ENCODE measurements around the gene NUF2. TPM values are rescaled to one million over a fixed set of nuclear protein-coding genes. Genes with fewer than 3 reads are reported as not detected.
"Not testable (repeated sequence)": the region's sequence is repeated elsewhere in the genome, so short reads cannot be mapped to it uniquely, and the experiment has no call there.

NUF2 gene
- total RNA-seq, 1 experiment from 2014 or later, result 17.8 TPM

DNA sequence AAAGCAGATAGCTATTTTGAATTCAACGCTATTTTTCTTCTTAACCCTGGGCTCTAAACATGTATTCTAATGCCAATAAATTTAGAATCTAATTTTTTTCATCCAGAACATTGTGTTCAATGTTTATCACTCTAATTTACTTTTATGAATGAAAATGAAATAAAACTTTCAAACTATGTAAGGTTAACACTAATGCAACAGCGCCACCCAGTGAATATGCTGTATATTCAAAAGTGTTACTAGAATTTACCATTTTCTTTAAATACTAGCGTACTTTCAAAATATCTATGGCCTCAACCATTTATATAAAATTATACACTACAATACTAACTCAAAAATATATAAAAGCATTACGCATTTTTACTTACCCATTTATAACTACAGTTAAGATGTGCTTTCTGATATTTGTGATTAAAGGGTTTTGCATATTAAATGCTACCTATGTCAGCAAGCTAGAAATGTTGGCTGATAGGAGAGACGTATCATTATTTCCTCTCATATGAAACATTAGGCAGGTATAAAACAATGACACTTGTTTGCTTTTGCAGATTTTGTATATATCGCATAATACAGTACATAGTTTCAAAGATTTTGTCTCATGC lies 5.9 kb upstream of the NUF2 start:
- peak; percentile 30 for DNase-seq (ENCODE audit: low read depth)
- in situ Hi-C loops (cut with HindIII; ENCODE audit: low pct_unique_long_range_greater_than_20kb, low sequenced_read_pairs), result no loop called here

DNA sequence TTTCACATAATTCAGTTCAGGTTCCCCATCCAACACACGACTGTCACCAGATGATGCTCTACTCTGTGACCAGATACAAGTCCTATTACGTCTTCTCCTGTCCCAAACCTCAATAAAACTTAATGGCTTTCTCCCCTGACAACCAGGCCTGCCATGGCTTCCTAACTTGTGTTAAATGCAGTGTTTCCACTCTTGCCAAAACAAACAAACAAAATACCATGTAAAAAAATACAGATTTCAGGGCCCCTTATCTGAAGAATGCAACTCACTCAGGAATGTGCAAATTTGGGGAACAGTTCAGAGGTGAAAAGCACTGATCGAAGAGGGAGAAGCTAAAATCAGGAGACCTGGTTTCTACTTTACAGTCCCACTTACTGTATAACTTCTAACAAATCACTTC lies 863 bp upstream of the NUF2 start:
- DNase-seq (ENCODE audit: low read depth), result no peak
- in situ Hi-C loops (cut with HindIII; ENCODE audit: low pct_unique_long_range_greater_than_20kb, low sequenced_read_pairs), result no loop called here

DNA sequence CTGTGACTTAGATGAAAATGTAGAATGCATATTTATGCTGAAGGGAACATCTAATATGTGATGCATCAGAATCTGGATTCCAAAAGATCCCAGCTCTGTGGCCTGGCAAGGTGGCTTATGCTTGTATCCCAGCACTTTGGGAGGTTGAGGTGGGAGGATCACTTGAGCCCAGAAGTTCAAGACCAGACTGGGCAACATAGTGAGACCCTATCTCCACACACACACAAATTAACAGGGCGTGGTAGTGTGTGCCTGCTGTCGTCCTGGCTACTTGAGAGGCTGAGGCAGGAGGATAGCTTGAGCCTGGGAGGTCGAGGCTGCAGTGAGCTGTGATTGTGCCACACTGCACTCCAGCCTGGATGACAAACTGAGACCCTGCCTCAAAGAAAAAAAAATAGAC lies 1.6 kb downstream of the NUF2 start:
- in situ Hi-C loops (cut with HindIII; ENCODE audit: low pct_unique_long_range_greater_than_20kb, low sequenced_read_pairs); DNase-seq (ENCODE audit: low read depth): not testable (repeated sequence)

DNA sequence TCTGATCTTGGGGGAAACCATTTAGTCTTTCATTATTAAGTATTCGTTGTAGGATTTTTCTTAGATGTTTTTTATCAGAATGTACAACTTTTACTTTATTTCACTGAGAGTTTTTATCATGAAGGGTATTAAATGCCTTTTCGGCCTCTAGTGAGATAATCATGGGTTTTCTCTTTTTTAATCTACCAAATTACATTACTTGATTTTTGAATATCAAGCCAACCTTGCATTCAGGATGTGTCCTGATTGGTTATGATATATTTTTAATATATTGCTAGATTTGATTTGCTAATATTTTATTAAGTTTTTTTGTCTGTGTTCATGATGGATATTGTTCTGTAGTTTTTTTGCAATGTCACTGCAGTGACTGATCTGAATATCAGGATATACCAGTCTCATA lies 9.4 kb downstream of the NUF2 start:
- in situ Hi-C loops (cut with HindIII; ENCODE audit: low pct_unique_long_range_greater_than_20kb, low sequenced_read_pairs), result no loop called here
- DNase-seq (ENCODE audit: low read depth), result no peak

DNA sequence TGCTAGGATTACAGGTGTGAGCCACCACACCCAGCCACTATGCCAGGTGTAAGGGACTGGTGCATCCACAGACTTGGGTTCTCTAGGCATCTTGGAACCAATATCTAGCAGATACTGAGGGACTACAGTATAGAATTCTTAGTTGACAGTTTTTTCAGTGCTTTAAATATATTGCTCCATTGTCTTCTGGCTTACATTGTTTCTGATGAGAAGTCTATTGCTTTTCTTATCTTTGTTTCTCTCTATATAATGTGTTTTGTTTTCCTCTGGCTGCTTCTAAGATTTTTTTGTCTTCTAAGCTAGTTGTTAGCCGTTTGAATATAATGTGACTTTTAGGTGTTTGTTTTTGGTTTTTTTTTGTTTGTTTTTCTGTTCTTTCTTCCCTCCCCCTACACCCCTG lies 13.5 kb downstream of the NUF2 start:
- DNase-seq (ENCODE audit: low read depth), result no peak
- in situ Hi-C loops (cut with HindIII; ENCODE audit: low pct_unique_long_range_greater_than_20kb, low sequenced_read_pairs), result no loop called here

DNA sequence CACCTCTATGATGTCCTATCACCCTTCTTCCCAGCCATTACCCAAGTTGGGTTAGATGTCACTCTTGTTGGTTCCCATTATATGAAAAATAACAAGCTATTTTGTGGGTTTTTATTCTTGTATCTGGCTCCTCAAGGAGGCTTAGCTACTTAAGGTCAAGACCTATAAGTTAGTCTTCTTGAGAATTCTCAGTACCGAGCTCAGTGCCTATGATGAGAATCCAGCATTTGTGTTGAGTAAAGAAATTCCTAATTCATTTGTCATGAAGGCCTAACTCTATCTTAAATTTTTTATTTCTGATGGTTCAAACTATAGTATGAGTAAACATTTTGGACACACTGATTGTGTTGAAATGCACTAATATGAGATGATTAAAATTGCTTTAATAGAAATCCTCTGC lies 15.9 kb downstream of the NUF2 start:
- in situ Hi-C loops (cut with HindIII; ENCODE audit: low pct_unique_long_range_greater_than_20kb, low sequenced_read_pairs), result no loop called here
- no peak for DNase-seq (ENCODE audit: low read depth)

DNA sequence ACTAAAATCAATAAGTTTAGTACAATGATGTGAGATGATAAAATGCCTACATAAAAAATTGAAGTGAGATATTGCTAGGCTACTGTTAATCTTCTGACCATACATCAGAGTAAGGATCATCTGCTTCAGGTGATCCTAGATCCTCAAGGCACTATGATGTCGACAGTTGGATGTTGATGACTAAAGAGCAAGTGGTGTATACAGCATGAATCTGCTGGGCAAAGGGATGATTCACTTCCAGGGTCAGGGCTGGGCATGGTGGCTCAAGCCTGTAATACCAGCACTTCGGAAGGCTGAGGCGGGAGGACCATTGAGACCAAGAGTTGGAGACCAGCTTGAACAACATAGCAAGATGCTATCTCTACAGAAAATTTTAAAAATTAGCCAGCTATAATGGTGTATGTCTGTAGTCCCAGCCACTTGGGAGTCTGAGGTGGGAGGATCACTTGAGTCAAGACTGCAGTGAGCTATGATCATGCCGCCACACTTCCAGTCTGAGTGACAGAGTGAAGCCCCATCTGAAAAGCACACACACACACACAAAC lies 24.6 kb downstream of the NUF2 start:
- DNase-seq (ENCODE audit: low read depth), result no peak
- in situ Hi-C loops (cut with HindIII; ENCODE audit: low pct_unique_long_range_greater_than_20kb, low sequenced_read_pairs), result no loop called here

DNA sequence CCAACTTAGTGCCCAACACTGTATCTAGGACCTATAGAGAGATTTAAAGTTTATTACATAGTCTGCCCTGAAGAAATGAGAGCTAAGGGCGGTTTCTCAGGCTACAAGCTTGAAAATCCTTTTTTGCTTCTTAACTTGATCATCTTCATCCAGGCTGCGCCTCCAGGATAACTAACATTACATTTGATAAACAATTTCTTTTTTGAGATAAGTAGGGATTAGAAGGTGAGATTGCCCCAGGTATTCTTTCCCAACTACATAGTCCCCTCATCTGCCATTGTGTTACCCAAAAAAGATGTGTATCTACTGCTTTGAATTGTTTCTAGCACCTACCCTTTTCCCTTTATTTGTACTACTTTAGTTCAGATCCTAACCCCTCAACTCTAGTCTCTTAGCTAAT lies 25.4 kb downstream of the NUF2 start:
- no peak for DNase-seq (ENCODE audit: low read depth)
- in situ Hi-C loops (cut with HindIII; ENCODE audit: low pct_unique_long_range_greater_than_20kb, low sequenced_read_pairs), result no loop called here

DNA sequence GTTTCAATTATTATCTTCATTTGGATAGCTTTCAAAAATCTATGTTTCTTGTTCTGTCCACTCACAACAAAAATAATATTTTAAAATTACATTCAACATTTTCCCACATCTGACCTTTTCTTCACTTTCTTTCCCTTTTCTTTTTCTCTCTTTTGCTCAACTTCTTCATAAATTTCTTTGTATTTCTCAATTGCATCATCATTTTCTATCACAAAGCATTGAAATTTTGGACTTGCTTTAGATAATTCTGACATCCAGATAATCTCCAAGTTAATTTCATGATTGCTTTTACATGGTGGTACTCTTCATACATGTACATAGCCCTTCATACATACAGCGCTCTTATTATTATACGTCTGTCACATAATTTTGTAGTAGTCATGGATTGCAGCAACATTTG lies 30.2 kb downstream of the NUF2 start:
- in situ Hi-C loops (cut with HindIII; ENCODE audit: low pct_unique_long_range_greater_than_20kb, low sequenced_read_pairs), result no loop called here
- DNase-seq (ENCODE audit: low read depth), result no peak

DNA sequence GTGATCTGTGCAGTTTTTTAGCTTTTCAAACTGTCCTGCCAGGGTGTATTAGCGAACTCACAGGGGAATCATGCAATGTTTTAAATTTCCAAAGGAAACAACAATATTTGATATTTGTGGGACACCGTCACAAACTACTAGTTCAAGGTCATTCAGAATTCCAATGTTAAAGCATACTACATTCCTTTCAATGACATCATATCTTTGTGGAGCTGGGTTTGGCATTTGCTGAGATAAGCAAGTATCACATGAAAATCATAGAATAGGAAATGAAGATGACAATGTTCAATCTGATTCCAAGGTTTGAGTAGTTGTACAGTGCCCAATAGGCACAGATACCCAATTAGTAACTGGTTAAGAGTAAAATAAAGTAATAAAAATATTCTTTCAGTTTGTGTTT lies 35.6 kb downstream of the NUF2 start:
- in situ Hi-C loops (cut with HindIII; ENCODE audit: low pct_unique_long_range_greater_than_20kb, low sequenced_read_pairs), result no loop called here
- DNase-seq (ENCODE audit: low read depth), result no peak

DNA sequence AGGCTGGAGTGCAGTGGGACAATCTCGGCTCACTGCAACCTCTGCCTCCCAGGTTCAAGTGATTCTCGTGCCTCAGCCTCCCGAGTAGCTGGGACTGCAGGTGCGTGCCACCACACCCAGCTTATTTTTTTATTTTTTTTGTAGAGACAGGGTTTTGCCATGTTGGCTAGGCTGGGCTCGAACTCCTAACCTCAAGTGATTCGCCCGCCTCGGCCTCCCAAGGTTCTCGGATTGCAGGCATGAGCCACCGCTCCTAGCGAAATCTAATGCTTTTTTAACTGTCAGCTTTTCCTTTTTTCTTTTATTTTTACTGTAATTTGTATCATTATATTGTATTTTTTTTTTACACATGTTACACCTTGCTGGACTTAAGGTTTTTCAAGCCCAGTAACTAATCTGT lies 36.4 kb downstream of the NUF2 start:
- in situ Hi-C loops (cut with HindIII; ENCODE audit: low pct_unique_long_range_greater_than_20kb, low sequenced_read_pairs); DNase-seq (ENCODE audit: low read depth): not testable (repeated sequence)

DNA sequence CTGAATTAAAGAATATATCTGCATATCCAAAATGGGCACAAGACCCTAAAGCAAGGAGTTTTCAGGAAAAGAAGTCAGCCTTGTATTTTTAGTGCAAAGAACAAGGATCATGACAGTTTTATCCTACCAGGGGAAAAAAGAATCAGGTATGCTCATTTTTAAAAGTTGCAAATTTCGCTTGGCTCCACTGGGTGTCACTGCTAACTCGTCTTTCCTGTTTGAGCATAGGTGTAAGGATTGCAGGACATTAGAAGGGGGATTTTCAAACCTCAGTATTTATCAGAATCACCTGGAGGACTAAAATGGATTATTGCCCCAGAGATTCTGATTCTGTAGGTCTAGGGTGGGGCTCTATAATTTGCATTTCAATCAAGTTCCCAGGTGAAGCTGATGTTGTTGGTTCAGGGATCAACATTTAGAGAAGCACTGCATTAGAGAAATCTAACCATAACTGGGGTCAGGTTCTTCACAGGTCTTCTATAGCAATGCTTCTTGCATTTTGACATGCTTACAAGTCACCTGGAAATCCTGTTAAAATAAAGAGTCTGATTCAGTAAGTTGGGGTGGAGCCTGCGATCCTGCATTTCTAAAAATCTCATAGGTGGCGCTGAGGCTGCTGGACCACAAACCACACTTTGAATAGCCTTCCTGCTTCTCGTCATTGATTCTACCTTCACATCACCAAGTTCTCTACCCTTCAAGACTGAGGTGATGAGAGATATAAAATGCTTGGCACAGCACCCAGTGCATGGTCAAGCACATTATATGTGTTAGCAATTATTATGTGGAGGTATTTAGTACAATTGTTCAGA lies 39.6 kb downstream of the NUF2 start:
- in situ Hi-C loops (cut with HindIII; ENCODE audit: low pct_unique_long_range_greater_than_20kb, low sequenced_read_pairs), result no loop called here
- DNase-seq (ENCODE audit: low read depth), result no peak

DNA sequence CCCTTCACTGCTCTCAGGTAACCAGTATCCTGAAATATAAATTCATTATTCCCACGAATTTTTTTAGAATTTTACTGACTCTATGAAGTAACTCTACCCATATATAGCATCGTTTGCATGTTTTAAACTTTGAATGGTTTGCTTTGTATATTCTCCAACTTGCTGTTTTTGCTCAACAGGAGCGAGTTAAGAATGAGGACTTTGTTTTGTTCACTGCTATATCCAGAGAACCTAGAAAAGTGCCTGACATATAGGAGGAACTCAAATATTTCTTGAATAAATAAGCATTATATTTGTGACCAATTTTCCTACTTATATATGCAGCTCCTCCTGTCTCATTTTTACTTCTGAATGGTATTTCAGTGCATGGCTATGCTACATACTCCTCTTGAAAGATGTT lies 43.4 kb downstream of the NUF2 start:
- in situ Hi-C loops (cut with HindIII; ENCODE audit: low pct_unique_long_range_greater_than_20kb, low sequenced_read_pairs), result no loop called here
- no peak for DNase-seq (ENCODE audit: low read depth)

DNA sequence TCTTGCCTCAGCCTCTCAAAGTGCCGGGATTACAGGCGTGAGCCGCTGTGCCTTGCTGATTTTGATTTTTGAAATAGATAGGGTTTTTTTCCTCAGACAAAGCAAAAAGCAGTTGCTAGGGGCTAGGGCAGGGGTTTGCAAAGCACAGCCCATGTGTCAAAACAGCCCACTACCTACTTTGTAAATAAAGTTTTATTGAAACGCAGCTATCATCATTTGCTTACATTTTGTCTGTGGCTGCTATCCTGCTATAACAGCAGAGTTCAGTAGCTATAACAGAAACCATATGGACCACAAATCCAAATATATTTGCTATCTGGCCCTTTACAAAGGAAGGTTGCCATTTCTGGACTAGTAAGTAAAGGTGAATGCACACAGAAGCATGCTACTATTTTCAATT lies 44.8 kb downstream of the NUF2 start:
- no peak for DNase-seq (ENCODE audit: low read depth)
- in situ Hi-C loops (cut with HindIII; ENCODE audit: low pct_unique_long_range_greater_than_20kb, low sequenced_read_pairs), result no loop called here

DNA sequence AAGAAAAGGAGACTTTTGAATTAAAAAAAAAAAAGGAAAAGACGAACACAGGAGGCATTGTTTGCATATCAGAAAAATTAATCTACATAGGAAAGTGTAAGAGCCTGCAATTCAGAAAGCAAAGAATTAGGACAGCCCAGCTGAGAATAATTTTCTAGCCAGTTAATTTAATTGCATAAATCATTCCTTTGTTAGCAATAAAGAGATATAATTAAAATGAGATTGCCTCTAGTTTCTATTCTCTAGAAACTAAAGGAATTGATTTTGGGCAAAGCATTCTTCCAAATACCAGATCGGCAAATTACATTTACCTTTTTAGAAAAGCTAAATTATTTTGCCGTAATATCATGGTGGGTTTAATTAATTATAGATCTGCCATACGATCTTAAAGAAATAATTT lies 46.0 kb downstream of the NUF2 start:
- DNase-seq (ENCODE audit: low read depth), result no peak
- in situ Hi-C loops (cut with HindIII; ENCODE audit: low pct_unique_long_range_greater_than_20kb, low sequenced_read_pairs), result no loop called here

DNA sequence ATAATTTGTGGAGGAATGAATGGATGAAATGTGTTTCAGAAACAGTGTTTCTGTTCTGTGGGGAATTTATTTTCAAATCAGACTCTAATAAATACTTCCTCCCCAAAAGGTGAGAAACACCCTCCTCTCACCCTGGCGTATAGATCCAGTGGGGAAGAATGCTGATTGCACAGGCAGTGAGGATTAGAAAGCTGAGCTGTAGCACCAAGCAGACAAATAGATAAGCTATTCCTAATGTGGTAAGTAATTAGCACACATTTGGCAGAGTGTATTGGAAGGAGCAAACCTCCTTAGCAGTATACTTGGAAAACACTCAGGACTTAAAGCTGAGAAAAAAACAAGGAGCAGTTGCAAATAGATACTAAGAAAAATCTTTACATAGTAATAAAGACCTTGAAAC lies 50.8 kb downstream of the NUF2 start:
- no peak for DNase-seq (ENCODE audit: low read depth)
- in situ Hi-C loops (cut with HindIII; ENCODE audit: low pct_unique_long_range_greater_than_20kb, low sequenced_read_pairs), result no loop called here

DNA sequence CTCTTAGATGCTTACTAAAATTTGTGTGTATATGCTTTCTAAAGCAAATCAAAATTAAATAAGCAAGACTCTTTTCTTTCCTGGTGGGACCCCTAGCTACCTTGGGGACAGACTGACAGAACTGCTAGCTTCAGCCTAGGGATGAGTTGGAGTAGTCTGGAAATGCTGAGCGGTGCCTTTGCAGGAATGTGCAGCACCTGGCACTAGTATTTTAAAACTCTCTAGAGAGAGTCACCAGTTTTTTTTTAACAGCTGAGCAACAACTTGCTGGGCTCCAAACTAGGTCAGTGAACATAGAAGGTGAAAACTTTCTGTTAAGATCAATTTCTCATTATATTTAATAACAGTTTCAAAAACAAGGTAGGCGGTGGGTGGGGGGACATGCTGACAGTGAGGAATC lies 56.8 kb downstream of the NUF2 start:
- in situ Hi-C loops (cut with HindIII; ENCODE audit: low pct_unique_long_range_greater_than_20kb, low sequenced_read_pairs), result no loop called here

DNA sequence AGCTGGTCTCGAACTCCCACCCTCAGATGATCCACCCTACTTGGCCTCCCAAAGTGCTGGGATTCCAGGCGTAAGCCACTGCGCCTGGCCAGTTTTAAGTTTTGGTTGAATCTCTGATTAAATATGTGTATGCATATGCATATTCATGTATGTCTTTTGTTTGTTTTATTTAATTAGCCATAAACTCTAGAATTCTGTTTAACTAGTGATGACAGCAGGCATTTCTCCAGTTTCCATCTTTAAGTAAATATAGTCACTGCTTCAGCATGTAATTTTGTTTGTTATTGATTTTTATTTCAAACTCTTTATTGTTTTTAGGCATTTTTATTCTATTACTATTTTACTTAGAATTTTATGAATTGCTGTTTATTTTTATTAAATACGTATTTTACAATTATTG lies 58.0 kb downstream of the NUF2 start:
- no peak for DNase-seq (ENCODE audit: low read depth)
- in situ Hi-C loops (cut with HindIII; ENCODE audit: low pct_unique_long_range_greater_than_20kb, low sequenced_read_pairs), result no loop called here

More for the DNA sequence above, 56.8 kb downstream of the NUF2 start:
- no peak for DNase-seq (ENCODE audit: low read depth)

DNA sequence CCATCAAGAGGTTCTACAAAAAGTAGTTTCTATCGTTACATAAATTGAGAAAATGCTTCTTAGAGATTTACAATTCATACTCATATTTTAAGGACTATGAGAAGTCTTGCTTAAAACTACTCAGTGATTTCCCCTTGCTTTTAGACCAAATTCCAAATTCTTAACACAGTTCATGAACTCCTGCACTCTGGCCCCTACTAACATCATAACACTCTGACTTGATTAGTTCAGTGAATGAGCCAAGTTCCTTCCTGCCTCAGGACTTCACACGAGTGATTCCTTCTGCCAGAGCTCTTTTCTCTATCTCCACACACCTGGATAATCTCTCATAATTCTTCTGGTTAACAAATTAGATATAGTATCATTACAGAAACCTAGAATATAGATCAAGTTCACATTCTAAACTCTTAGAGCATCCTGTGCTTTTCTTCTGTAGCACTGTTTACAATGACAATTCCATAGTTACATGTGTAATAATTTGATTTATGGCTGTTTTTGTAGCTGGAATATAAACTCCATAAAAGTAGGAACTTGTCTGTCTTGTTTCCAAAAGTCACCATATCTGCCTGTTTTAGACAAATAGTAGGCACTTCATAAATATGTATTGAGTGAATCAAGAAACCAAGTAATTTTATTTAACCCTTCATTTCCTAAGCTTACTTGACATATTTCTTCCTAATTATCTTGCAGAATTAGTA lies 59.9 kb downstream of the NUF2 start:
- in situ Hi-C loops (cut with HindIII; ENCODE audit: low pct_unique_long_range_greater_than_20kb, low sequenced_read_pairs), result no loop called here
- DNase-seq (ENCODE audit: low read depth), result no peak
